ENCODE results near the gene VDR.

GRCh38 chr12:47887529-47887928, 17.3 kb downstream of the VDR start:
- no peak for TF ChIP-seq EZH2 (IDR thresholded peaks at IDR 0.05)
- no peak for TF ChIP-seq POLR2AphosphoS5 (IDR thresholded peaks at IDR 0.05; ENCODE audit: borderline replicate concordance, low read depth, low read length)
